Erythroblast (primary cell): ENCODE measurements around the gene TMEM140.

Source experiments
- GATA1 ChIP-seq: IDR thresholded peaks from 2 replicates; pipeline ENCODE4 v1.6.1; 2011; ENCODE audit warnings: low read depth, mild to moderate bottlenecking, control low read depth, low read length, moderate library complexity
- POLR2A ChIP-seq: IDR thresholded peaks from 2 replicates; pipeline ENCODE4 v1.6.1; 2011; ENCODE audit warnings: mild to moderate bottlenecking, low read length

DNA sequence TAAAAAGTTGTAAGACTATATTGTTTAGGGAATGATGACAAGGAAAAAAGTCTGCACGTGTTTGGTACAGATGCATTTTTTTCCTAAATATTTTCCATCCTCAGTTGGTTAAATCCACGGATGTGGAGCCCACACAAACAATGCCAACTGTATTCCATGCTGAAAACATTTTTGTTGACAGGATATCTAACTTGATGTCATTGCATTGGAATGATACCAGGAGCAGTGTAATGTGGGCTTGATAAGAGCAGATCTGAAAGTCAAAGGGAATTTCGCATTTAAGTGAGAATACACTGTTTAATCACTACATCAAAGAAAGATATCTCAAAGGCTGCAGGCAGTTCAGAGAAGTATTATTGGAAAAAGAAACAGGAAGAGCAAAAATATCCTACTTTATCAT, 49.5 kb upstream of the TMEM140 start:
- TF ChIP-seq POLR2A: no peak
- TF ChIP-seq GATA1: no peak
